GM10266 (cell line): ENCODE data around the gene MFSD6.

Experiments
- DNase-seq: peaks from one replicate; pipeline ENCODE4 v3.0.0; 2012; ENCODE audit errors: extremely low spot score
- TF ChIP-seq, protein P1 (sequence below): IDR thresholded peaks from 2 replicates; pipeline ENCODE4 v1.5.1; 2012; ENCODE audit warnings: mild to moderate bottlenecking, low read depth; ENCODE audit not compliant: control insufficient read depth, insufficient read depth; ENCODE audit errors: missing control alignments

MFSD6 gene

DNA sequence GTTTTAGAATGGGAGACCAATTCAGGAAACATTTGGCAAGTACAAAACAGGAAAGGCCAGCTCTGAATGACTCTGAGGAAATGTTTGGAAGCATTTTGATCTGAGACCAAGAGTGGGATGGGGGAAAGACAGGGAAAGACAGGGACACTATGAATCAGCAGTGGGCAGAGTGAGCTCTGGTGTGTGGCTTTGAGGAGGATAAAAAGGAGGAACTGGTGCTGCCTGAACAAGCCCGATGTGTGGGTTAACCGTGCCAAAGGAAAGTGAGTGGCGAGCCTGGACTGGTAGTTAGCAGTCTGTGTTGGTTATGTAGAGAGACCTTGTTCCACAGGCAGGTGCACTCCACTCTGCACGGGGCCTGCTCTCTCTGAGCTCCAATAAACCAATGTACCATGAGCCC lies 5.3 kb downstream of the MFSD6 start:
- TF ChIP-seq, protein P1, sequence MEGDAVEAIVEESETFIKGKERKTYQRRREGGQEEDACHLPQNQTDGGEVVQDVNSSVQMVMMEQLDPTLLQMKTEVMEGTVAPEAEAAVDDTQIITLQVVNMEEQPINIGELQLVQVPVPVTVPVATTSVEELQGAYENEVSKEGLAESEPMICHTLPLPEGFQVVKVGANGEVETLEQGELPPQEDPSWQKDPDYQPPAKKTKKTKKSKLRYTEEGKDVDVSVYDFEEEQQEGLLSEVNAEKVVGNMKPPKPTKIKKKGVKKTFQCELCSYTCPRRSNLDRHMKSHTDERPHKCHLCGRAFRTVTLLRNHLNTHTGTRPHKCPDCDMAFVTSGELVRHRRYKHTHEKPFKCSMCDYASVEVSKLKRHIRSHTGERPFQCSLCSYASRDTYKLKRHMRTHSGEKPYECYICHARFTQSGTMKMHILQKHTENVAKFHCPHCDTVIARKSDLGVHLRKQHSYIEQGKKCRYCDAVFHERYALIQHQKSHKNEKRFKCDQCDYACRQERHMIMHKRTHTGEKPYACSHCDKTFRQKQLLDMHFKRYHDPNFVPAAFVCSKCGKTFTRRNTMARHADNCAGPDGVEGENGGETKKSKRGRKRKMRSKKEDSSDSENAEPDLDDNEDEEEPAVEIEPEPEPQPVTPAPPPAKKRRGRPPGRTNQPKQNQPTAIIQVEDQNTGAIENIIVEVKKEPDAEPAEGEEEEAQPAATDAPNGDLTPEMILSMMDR: no peak
- DNase-seq: no peak

- no peak for DNase-seq
- TF ChIP-seq, protein P1: no peak
Measured at GRCh38 chr2:190415251-190415650, 7.1 kb downstream of the MFSD6 start.

GRCh38 chr2:190415794-190416775 lies 7.9 kb downstream of the MFSD6 start:
- no peak for DNase-seq
- TF ChIP-seq, protein P1: no peak

- TF ChIP-seq, protein P1: no peak
Measured at GRCh38 chr2:190417045-190417842, 9.1 kb downstream of the MFSD6 start.

GRCh38 chr2:190418727-190419126 lies 10.6 kb downstream of the MFSD6 start:
- no peak for DNase-seq
- TF ChIP-seq, protein P1: no peak

More at GRCh38 chr2:190417045-190417842, 9.1 kb downstream of the MFSD6 start:
- DNase-seq: no peak

GRCh38 chr2:190420801-190421200 lies 12.6 kb downstream of the MFSD6 start:
- DNase-seq: no peak
- TF ChIP-seq, protein P1: no peak
